Measurements from ENCODE around the gene CEP78.

- no peak for TF ChIP-seq TAF1 (IDR thresholded peaks at IDR 0.05; ENCODE audit: borderline replicate concordance, low read depth, low read length)
- TF ChIP-seq POLR2A (IDR thresholded peaks at IDR 0.05; ENCODE audit: low read depth, low read length): no peak
- TF ChIP-seq POLR2AphosphoS5 (IDR thresholded peaks at IDR 0.05; ENCODE audit: low read depth, low read length): no peak
Measured at GRCh38 chr9:78294290-78295176, 58.7 kb downstream of the CEP78 start.
